HepG2 (cell line): Measurements from ENCODE around the gene DNAJC7. TPM values are rescaled to one million over a fixed set of nuclear protein-coding genes. Genes with fewer than 3 reads are reported as not detected.

ENCODE experiments used
- AHR ChIP-seq: IDR thresholded peaks from 2 replicates; pipeline ENCODE4 v1.6.1; 2018; ENCODE audit warnings: missing genetic modification reagents, missing compliant biosample characterization
- ATF7 ChIP-seq, 2 experiments: fragments of 450-650 bp in 1 of 2; sonication (generic) in 1 of 2; formaldehyde crosslinking in 1 of 2; IDR thresholded peaks; 2 replicates each; pipeline versions ENCODE4 v1.4.0 to v1.6.1; 2016 to 2020; ENCODE audit warnings: antibody characterized with exemption in 1 of 2, mild to moderate bottlenecking in 1 of 2, missing genetic modification reagents in 1 of 2
- GATA4 ChIP-seq: sonication (generic); IDR thresholded peaks from 2 replicates; pipeline ENCODE4 v1.6.1; 2016; ENCODE audit warnings: antibody characterized with exemption, low read depth, borderline replicate concordance
- HNRNPLL ChIP-seq: fragments of 200-400 bp; formaldehyde crosslinking; IDR thresholded peaks from 2 replicates; pipeline ENCODE4 v1.6.1; 2017; ENCODE audit warnings: mild to moderate bottlenecking, low read depth, low read length; ENCODE audit not compliant: poor library complexity, severe bottlenecking
- KAT2B ChIP-seq: fragments of 150-350 bp; IDR thresholded peaks from 2 replicates; pipeline ENCODE4 v1.6.1; 2014; ENCODE audit warnings: low read depth, low read length, borderline replicate concordance
- PHB2 ChIP-seq: fragments of 450-650 bp; IDR thresholded peaks from 2 replicates; pipeline ENCODE4 v1.6.1; 2018; ENCODE audit not compliant: partially characterized antibody
- ZFP62 ChIP-seq: sonication (generic); formaldehyde crosslinking; IDR thresholded peaks from 2 replicates; pipeline ENCODE4 v1.4.0; 2020; ENCODE audit warnings: missing genetic modification reagents
- ZNF143 ChIP-seq: sonication (generic); formaldehyde crosslinking; IDR thresholded peaks from 2 replicates; pipeline ENCODE4 v1.4.0; 2020; ENCODE audit warnings: missing genetic modification reagents
- ZNF331 ChIP-seq: sonication (generic); formaldehyde crosslinking; IDR thresholded peaks from 2 replicates; pipeline ENCODE4 v1.4.0; 2020; ENCODE audit warnings: missing genetic modification reagents
- ZNF430 ChIP-seq: sonication (generic); formaldehyde crosslinking; IDR thresholded peaks from 2 replicates; pipeline ENCODE4 v1.9.0; 2021; ENCODE audit warnings: mild to moderate bottlenecking, missing genetic modification reagents
- ZNF543 ChIP-seq: sonication (generic); formaldehyde crosslinking; IDR thresholded peaks from 2 replicates; pipeline ENCODE4 v1.4.0; 2020; ENCODE audit warnings: mild to moderate bottlenecking, missing genetic modification reagents
- ZNF615 ChIP-seq: sonication (generic); formaldehyde crosslinking; IDR thresholded peaks from 2 replicates; pipeline ENCODE4 v1.5.0; 2020; ENCODE audit warnings: mild to moderate bottlenecking, missing genetic modification reagents, borderline replicate concordance
- ZNF652 ChIP-seq: IDR thresholded peaks from 2 replicates; pipeline ENCODE4 v1.6.1; 2016; ENCODE audit warnings: low read depth, borderline replicate concordance
- ZNF850 ChIP-seq: sonication (generic); formaldehyde crosslinking; conservative IDR thresholded peaks from 2 replicates; pipeline ENCODE4 v1.9.0; 2021; ENCODE audit warnings: mild to moderate bottlenecking, missing genetic modification reagents
- ZSCAN30 ChIP-seq: sonication (generic); formaldehyde crosslinking; IDR thresholded peaks from 2 replicates; pipeline ENCODE4 v1.5.0; 2020; ENCODE audit warnings: mild to moderate bottlenecking, missing genetic modification reagents
- polyA plus RNA-seq, 8 experiments: library from polyadenylated mRNA; depleted of rRNA in 3 of 8; stranded (reverse) in 7 of 8; unstranded in 1 of 8; fragments of >200 nt; fragmentation: Illumina TruSeq in 4 of 8; extraction: Trizol in 4 of 8; gene quantifications; 2 replicates each; pipeline versions ENCODE4 v1.2.1 to v1.2.3, GENCODE V29; 2011 to 2016; ENCODE audit warnings: low read depth in 4 of 8, missing spikeins in 1 of 8, mixed read lengths in 1 of 8; ENCODE audit not compliant: insufficient read depth in 1 of 8
- total RNA-seq, 5 experiments: library from RNA; depleted of rRNA; stranded (reverse); fragments of >200 nt; fragmentation: Illumina TruSeq; extraction: Trizol; gene quantifications; 2 replicates each; pipeline ENCODE4 v1.2.3, GENCODE V29; 2016; ENCODE audit warnings: low read depth in 1 of 5
- TF ChIP-seq, protein P1 (sequence below): fragments of 450-650 bp; IDR thresholded peaks from 2 replicates; pipeline ENCODE4 v1.6.1; 2016
- TF ChIP-seq, protein P2 (sequence below): IDR thresholded peaks from 2 replicates; pipeline ENCODE4 v1.6.1; 2016; ENCODE audit warnings: missing compliant biosample characterization, missing genetic modification reagents, borderline replicate concordance
- TF ChIP-seq, protein P3 (sequence below): IDR thresholded peaks from 2 replicates; pipeline ENCODE4 v1.6.1; 2018; ENCODE audit warnings: missing genetic modification reagents, mild to moderate bottlenecking, missing compliant biosample characterization
- TF ChIP-seq, protein P4 (sequence below): sonication (generic); formaldehyde crosslinking; IDR thresholded peaks from 2 replicates; pipeline ENCODE4 v1.9.0; 2021; ENCODE audit warnings: missing genetic modification reagents, borderline replicate concordance
- TF ChIP-seq, protein P5 (sequence below): sonication (generic); formaldehyde crosslinking; IDR thresholded peaks from 2 replicates; pipeline ENCODE4 v1.5.0; 2020; ENCODE audit warnings: missing genetic modification reagents

The DNAJC7 gene
- total and polyA plus RNA-seq, 2 of the 13 experiments (the other 11 are each of a cell fraction or from before 2014, with no cell fraction given), result 47.7 to 132 TPM

DNA sequence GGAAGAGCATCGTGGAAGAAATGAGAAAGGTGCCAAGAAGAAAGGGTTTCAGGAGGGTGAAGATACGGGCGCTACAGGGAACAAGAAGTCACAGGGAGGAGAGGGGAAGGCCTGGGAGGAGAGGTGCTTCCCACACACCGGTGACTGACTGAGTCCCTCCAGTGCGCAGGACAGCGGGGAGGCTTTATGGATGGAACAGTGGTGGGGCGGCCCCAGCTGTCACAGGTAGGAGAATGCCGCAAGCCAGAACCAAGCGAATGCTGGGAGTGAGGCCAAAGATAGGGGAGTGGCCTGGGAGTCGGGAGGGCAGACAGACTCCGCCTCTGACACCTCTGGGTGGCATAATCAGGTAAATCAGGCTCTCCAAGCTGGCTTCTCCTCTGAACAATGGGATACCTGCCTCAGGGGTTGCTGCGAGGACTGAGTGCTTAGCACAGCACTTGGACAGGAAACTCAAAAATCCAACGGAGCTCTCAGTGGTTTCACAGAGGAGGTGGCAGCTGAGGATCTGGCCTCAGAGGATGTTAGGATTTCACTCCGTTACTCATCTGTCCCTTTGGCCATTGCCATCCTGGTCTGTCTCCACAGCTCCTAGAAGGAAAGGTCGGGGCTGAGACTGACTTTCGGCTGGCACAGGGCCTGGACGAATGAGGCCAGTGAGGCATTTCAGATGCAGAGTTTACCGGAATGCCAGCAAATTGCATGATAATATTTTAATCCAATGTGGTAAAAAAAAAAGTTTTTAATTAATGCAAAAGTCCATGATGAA, 51.4 kb downstream of the DNAJC7 start (continued):
- TF ChIP-seq, protein P1, sequence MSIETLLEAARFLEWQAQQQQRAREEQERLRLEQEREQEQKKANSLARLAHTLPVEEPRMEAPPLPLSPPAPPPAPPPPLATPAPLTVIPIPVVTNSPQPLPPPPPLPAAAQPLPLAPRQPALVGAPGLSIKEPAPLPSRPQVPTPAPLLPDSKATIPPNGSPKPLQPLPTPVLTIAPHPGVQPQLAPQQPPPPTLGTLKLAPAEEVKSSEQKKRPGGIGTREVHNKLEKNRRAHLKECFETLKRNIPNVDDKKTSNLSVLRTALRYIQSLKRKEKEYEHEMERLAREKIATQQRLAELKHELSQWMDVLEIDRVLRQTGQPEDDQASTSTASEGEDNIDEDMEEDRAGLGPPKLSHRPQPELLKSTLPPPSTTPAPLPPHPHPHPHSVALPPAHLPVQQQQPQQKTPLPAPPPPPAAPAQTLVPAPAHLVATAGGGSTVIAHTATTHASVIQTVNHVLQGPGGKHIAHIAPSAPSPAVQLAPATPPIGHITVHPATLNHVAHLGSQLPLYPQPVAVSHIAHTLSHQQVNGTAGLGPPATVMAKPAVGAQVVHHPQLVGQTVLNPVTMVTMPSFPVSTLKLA, result no peak
- TF ChIP-seq ZSCAN30 (CRISPR knock-in tag), result no peak
- TF ChIP-seq ZNF615, result peak; percentile 80; the same call in 1 of the 2 replicates
- TF ChIP-seq ATF7 (IDR thresholded peaks at IDR 0.05), result no peak
- TF ChIP-seq ATF7 (CRISPR knock-in tag; IDR thresholded peaks at IDR 0.05), result no peak
- no peak for TF ChIP-seq GATA4
- TF ChIP-seq, protein P2, sequence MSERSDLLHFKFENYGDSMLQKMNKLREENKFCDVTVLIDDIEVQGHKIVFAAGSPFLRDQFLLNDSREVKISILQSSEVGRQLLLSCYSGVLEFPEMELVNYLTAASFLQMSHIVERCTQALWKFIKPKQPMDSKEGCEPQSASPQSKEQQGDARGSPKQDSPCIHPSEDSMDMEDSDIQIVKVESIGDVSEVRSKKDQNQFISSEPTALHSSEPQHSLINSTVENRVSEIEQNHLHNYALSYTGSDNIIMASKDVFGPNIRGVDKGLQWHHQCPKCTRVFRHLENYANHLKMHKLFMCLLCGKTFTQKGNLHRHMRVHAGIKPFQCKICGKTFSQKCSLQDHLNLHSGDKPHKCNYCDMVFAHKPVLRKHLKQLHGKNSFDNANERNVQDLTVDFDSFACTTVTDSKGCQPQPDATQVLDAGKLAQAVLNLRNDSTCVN, result peak; percentile 73; the same call in 1 of the 2 replicates
- TF ChIP-seq, protein P3, sequence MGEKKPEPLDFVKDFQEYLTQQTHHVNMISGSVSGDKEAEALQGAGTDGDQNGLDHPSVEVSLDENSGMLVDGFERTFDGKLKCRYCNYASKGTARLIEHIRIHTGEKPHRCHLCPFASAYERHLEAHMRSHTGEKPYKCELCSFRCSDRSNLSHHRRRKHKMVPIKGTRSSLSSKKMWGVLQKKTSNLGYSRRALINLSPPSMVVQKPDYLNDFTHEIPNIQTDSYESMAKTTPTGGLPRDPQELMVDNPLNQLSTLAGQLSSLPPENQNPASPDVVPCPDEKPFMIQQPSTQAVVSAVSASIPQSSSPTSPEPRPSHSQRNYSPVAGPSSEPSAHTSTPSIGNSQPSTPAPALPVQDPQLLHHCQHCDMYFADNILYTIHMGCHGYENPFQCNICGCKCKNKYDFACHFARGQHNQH (CRISPR knock-in tag), result peak; percentile 17; the same call in 1 of the 2 replicates
- peak; percentile 54 for TF ChIP-seq ZNF430 (CRISPR knock-in tag)
- TF ChIP-seq, protein P4, sequence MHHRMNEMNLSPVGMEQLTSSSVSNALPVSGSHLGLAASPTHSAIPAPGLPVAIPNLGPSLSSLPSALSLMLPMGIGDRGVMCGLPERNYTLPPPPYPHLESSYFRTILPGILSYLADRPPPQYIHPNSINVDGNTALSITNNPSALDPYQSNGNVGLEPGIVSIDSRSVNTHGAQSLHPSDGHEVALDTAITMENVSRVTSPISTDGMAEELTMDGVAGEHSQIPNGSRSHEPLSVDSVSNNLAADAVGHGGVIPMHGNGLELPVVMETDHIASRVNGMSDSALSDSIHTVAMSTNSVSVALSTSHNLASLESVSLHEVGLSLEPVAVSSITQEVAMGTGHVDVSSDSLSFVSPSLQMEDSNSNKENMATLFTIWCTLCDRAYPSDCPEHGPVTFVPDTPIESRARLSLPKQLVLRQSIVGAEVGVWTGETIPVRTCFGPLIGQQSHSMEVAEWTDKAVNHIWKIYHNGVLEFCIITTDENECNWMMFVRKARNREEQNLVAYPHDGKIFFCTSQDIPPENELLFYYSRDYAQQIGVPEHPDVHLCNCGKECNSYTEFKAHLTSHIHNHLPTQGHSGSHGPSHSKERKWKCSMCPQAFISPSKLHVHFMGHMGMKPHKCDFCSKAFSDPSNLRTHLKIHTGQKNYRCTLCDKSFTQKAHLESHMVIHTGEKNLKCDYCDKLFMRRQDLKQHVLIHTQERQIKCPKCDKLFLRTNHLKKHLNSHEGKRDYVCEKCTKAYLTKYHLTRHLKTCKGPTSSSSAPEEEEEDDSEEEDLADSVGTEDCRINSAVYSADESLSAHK, result peak; percentile 1; the same call in 1 of the 2 replicates
- TF ChIP-seq PHB2, result no peak
- TF ChIP-seq, protein P5, sequence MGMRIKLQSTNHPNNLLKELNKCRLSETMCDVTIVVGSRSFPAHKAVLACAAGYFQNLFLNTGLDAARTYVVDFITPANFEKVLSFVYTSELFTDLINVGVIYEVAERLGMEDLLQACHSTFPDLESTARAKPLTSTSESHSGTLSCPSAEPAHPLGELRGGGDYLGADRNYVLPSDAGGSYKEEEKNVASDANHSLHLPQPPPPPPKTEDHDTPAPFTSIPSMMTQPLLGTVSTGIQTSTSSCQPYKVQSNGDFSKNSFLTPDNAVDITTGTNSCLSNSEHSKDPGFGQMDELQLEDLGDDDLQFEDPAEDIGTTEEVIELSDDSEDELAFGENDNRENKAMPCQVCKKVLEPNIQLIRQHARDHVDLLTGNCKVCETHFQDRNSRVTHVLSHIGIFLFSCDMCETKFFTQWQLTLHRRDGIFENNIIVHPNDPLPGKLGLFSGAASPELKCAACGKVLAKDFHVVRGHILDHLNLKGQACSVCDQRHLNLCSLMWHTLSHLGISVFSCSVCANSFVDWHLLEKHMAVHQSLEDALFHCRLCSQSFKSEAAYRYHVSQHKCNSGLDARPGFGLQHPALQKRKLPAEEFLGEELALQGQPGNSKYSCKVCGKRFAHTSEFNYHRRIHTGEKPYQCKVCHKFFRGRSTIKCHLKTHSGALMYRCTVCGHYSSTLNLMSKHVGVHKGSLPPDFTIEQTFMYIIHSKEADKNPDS (CRISPR knock-in tag), result 0 out of 2 replicates have a peak, but pooled peaks have one; percentile 15
- TF ChIP-seq AHR (CRISPR knock-in tag), result peak; percentile 43; the same call in 1 of the 2 replicates
- no peak for TF ChIP-seq ZNF543 (CRISPR knock-in tag)
- no peak for TF ChIP-seq ZNF850 (CRISPR knock-in tag)
- TF ChIP-seq ZNF331 (CRISPR knock-in tag), result peak; percentile 29; the same call in 1 of the 2 replicates
- 0 out of 2 replicates have a peak, but pooled peaks have one; percentile 27 for TF ChIP-seq ZNF652 (CRISPR knock-in tag)
- TF ChIP-seq ZNF143 (CRISPR knock-in tag), result peak; percentile 83
- TF ChIP-seq ZFP62 (CRISPR knock-in tag), result no peak
- TF ChIP-seq KAT2B, result no peak
- TF ChIP-seq HNRNPLL, result peak; percentile 54
